OCI-LY3 (cell line): ENCODE results near the gene NUMBL.

ENCODE experiments used
- EZH2phosphoT487 ChIP-seq: fragments of 200-600 bp; shearing (Covaris generic); IDR thresholded peaks from 2 replicates; pipeline ENCODE4 v1.6.1; 2018; ENCODE audit warnings: antibody characterized with exemption, mixed run types, low read depth
- TF ChIP-seq, protein P1 (sequence below): fragments of 200-600, 300-600 bp; sonication (generic); IDR thresholded peaks from 2 replicates; pipeline ENCODE4 v1.5.1; 2014; ENCODE audit warnings: antibody characterized with exemption, low read length, low read depth

DNA sequence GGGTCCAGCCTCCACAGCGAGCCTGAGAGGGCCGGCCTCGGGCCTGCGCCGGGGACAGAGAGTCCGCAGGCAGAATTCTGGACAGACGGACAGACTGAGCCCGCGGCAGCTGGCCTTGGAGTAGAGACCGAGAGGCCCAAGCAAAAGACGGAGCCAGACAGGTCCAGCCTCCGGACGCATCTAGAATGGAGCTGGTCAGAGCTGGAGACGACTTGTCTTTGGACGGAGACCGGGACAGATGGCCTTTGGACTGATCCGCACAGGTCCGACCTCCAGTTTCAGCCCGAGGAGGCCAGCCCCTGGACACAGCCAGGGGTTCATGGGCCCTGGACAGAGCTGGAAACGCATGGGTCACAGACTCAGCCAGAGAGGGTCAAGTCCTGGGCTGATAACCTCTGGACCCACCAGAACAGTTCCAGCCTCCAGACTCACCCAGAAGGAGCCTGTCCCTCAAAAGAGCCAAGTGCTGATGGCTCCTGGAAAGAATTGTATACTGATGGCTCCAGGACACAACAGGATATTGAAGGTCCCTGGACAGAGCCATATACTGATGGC lies 27.0 kb upstream of the NUMBL start:
- TF ChIP-seq, protein P1, sequence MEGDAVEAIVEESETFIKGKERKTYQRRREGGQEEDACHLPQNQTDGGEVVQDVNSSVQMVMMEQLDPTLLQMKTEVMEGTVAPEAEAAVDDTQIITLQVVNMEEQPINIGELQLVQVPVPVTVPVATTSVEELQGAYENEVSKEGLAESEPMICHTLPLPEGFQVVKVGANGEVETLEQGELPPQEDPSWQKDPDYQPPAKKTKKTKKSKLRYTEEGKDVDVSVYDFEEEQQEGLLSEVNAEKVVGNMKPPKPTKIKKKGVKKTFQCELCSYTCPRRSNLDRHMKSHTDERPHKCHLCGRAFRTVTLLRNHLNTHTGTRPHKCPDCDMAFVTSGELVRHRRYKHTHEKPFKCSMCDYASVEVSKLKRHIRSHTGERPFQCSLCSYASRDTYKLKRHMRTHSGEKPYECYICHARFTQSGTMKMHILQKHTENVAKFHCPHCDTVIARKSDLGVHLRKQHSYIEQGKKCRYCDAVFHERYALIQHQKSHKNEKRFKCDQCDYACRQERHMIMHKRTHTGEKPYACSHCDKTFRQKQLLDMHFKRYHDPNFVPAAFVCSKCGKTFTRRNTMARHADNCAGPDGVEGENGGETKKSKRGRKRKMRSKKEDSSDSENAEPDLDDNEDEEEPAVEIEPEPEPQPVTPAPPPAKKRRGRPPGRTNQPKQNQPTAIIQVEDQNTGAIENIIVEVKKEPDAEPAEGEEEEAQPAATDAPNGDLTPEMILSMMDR: no peak
- no peak for TF ChIP-seq EZH2phosphoT487
